ENCODE measurements around the gene DTD1. TPM values are rescaled to one million over a fixed set of nuclear protein-coding genes. Genes with fewer than 3 reads are reported as not detected.

Gene DTD1
- total RNA-seq, 1 donor from 2014 or later: 5.6 TPM

DNA sequence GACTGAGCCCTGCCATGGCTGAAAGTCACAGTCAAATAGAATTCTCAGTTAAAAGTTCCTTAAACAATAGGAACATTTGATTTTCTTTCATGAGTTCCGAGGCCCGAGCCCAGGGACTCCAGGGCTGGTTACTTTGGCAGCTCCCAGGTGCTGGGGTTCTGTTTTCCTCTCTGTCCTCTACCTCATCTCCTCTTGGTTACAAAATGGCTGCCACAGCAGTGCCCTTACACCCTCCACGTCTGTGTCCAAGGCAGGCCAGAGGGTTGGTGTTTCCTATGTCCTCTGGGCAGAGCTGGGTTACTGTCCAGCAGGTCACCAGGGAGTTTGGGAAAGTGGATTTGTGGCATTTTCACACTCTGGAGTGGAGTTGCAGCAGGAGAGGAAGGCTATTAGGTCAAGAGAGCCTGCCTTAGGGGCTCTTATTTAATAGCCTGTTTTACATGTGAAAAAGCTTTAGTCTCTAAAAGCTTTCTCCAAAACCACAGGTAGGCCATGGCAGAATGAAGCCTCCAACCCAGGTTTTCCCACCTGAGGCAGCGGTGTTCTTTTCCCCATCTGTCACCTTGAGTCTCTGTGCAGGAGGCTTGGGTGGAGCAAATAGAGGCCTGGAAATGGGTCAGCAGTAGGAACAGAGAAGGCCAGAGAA is 111.0 kb downstream of the DTD1 start:
- DNase-seq (ENCODE audit: low spot score) (no peak), ATAC-seq (no peak)

DNA sequence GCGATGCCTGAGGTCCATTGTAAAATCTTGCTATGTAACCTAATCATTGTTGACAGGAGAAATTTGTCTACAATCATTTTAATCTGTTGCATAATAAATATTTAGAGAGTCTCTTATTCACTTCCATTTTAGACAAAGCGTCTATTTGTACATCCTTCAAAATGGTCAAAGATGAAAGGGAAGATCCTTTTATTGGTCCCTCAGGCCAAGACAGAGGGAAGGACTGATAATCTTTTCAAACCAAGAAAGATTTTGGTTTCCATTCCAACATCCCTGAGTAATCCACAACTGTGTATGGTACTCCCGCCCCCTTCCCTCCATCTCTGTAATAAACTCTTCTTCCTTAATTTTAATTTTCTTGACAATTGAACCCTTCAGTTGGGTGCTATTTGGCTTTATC is 114.1 kb downstream of the DTD1 start:
- ATAC-seq: no peak

DNA sequence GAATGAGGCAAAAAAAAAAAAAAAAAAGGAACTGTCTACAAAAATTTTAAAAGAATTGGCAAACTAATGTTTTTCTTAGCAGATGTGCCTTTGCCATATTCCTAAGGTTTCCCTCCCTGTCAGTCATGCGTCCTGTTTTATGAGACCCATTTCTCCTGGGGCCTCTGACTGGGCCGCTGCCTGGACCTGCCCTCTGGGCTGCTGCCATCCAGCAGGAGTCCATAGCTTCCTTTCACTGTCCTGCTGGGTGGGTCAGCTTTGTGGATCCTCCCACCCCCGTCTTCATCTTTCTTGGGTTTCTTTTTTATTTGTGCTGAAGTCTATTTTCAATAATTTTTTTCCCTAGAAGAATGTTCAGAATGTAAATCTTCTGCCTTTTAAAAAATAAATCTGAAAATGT is 114.9 kb downstream of the DTD1 start:
- ATAC-seq (no peak), DNase-seq (ENCODE audit: low spot score) (no peak)

More for the DNA sequence above, 114.1 kb downstream of the DTD1 start:
- no peak for DNase-seq (ENCODE audit: low spot score)

DNA sequence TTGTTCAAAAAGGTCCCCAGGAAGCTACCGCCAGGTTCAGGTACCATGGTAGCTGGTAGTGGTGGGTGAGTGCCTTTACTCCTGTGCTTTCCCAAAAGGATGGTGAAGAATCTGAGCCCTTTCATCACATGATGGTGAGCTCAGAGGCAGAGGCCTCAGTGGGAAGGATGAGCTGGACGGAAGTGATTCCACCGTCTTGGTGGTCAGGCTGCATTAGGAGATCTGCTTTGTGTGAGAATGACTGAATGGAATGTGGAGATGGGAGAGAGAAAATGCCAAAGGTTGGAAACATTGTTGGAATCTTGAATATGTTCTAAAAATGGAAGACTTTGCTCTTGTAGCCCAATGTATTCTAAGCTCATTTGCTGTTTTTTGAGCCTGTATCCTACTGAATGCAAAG is 117.6 kb downstream of the DTD1 start:
- no peak for ATAC-seq
- no peak for DNase-seq (ENCODE audit: low spot score)

DNA sequence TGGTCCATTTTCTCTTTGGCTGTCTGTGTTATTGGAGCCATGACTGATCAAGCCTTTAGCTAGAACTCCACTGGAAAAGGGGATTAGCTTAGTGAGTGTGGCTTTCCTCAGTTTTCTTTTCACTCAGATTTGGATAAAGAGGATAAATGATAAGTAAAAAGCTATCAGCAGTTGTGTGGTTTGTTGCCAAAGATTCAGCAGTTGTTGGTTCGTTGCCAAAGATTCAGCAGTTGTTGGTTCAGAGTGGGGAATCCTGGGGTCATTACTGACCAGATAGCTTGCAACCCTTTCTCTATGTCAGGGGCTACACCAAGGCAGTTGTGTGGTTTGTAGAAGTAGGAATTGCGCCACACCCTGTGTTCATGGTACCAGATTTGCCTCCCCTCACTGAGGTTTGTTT is 118.1 kb downstream of the DTD1 start:
- DNase-seq (ENCODE audit: low spot score): no peak
- no peak for ATAC-seq

DNA sequence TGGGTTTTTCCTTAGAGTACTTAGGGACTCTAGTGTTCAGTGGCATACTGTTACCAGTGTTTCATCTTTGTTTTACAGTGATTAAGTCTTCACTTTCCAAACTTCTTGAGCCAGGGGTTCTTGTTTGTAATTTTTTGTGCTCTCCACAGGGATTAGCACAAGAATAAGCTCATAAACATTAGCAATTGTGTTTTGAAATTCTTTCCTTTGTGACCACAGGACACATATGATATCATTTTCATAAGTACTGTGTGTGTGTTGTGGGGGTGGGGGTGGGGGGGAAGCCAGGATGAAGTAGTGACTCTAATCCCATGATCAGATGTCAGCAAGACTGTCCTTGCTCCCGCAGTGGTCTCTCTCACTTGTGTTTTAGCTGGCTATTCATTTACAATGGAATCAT is 124.3 kb downstream of the DTD1 start:
- DNase-seq (ENCODE audit: low spot score): no peak
- no peak for ATAC-seq

DNA sequence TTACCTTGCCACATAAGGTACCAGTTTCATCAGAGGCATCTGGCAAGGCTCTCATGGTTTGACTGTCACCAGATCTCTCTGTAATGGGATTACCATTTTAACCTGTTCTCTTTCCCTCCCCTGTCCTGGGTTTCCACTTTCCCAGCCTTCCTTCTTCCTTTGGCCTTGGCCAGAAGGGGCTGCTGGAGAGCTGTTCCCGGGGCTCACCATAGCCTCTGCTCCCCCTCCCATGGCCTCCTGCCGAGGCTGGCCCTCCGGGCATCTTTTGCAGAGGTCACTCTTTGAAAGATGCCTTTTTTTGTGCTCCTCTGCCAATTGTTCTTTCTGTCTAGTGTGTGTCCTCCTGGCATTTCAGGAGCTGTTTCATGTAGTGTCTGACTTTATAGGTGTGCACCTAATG is 125.0 kb downstream of the DTD1 start:
- no peak for DNase-seq (ENCODE audit: low spot score)
- no peak for ATAC-seq

DNA sequence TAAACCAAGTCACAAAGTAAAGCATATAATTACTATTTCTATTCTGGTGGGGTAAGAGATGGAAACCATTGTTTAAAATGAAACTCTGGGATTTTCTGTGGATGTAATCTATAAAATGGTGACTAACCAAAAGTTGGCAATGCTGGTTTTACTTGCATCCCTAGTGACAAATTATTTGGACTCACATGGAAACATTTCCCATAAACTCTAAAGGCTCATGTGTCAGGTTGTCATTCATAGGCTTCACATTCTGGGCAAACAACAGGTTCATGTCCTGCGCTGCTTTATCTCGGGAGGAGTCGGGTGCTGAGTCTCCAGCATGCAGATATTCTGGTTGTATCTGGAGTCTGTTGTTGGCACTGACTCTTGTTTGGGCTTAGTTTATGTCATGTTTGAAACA is 127.7 kb downstream of the DTD1 start:
- ATAC-seq (no peak), DNase-seq (ENCODE audit: low spot score) (no peak)

DNA sequence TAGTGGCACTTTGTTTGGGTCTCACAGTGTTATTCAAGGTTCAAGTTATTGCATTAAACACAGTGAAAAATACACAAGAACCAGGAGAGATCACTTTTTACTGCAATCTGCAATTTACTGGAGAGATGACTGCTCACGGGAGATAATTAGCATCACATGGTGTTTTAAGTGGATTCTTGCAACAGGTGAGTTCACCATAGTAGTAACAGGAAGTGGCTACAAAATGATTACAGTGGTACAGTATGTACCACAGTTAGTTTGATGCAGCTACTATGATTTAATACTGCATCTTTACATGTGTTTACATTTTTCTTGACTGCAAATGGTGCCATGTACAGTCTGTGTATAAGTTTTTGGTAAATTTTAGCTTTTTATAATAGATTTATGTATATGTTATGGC is 129.2 kb downstream of the DTD1 start:
- no peak for ATAC-seq
- DNase-seq (ENCODE audit: low spot score): no peak

DNA sequence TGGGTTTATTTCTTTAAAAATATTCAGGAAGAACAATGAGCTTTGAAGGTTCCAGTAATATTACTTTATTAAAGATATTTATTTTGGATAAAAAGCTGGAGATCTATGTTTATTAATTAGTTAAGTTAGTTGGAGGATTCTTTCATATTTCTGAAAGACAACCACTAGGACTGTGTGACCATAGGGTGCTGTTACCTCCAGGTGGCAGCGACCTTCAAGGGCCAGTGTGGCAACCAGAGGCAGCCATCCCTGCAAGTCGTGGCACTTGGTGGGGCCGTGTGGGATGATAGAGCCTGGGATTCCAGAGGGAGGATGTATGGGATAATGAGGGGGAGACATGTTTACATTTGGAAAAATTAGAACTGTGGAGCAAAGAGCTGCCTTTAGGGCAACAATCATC is 130.3 kb downstream of the DTD1 start:
- no peak for ATAC-seq

DNA sequence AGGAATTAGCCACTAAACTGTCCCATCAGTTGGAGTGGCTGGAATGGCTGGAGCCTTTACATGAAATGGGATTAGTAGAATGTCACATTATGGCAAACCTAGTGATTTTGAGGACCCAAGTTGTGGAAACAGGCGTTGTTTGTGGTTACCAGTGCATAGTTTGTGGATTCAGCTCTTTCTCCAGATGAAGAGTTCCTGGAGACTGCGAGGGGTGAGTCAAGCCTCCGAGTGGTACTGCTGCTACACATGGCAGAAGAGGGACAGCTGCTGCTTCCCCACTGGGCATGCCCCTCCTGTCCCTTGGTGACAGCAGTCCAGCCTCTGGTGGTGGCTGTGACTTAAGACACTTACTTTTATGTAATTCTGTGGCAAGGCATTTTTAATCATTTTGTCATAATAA is 131.6 kb downstream of the DTD1 start:
- no peak for DNase-seq (ENCODE audit: low spot score)
- ATAC-seq: no peak

More for the DNA sequence above, 130.3 kb downstream of the DTD1 start:
- no peak for DNase-seq (ENCODE audit: low spot score)

DNA sequence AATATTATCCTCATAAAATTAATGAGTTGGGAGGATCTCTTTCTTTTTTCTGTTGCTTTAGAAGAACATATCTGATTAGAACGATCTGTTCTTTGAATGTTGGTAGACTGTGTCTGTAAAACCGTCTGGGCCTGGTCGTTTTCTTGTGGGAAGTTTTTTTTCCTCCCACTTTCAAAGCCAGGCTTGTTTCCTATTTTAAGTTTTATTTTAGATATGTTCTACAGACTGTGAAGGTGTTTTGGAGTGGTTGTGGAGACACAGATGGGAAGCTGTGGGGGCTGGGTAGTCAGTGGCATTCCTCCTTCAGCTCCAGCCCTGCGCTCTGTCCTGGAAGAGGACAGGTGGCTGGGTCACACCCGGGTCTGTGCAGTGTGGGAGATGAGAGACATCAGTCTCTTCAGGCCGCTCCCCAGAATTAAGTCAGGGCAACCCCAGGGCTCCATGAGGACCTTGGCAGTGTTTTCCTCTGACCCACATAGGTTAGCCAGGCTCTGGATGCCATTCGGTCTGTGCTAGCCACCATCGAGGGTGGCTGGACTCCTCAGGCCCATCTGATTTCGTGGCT is 133.8 kb downstream of the DTD1 start:
- ATAC-seq (no peak), DNase-seq (ENCODE audit: low spot score) (no peak)

DNA sequence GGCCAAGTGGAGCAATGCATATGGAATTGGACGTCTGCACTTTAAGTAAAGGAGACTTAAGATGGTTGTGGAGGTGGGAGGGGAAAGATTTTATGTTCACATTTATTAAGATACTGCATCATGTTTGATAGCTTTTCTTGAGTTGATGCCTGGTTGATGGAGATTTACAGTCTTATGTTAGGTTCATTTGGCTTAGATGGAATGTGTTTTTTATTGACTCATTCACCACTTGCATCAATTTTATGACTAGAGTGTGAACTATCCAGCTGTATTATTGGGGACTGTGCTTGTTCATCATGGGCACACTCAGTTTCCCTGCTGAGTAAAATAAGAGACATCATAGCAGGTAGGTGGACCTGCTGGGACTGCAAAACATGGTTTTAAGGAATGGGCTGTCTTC is 134.5 kb downstream of the DTD1 start:
- no peak for DNase-seq (ENCODE audit: low spot score)
- no peak for ATAC-seq

DNA sequence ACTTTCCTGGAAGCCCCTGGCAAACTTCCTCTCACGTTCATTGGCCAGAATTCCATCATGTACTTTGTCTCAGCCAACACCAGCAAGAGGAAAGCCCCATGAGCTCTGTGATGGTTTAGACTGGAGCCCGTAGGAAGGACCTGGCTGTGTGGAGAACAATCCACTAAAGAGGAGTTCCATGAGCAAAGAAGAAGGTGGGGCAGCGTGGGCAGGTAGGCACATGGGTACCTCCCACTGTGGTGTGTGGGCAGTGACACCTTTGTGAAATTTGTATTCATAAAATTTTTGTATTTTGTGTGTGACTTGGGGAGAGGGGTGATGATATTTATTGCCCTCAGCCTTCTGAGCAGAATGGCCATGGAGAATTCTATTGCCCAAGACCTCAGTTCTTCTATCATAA is 136.2 kb downstream of the DTD1 start:
- ATAC-seq (no peak), DNase-seq (ENCODE audit: low spot score) (no peak)

DNA sequence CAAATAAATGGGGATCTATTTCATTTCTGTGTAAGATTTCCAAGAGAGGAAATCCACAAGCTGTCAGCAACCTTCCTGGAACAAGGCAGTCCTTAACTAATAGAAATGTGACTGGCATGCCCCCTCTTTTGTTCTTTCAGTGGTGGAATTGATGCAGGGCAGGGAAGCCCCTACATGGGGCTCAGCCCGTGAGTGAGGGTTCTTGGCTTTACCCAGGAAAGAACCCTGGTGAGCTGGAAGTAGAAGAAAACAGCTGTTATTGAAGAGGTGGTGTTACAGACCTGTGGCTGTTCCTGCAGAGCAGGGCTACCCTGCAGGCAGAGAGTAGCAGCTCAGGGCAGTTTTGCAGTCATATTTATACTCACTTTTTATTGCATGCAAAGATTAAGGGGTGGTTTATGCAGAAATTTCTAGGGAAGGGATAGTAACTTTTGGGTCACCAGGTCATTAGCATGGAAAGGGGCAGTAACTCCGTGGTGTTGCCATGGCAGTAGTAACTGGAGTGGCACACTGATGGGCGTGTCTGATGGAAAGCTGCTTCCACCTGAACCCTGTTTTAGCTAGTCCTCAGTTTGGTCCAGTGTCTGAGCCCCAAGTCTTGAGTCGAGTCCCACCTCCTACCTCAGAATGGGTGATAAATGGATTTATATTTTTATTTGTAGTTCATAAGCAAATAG is 137.1 kb downstream of the DTD1 start:
- DNase-seq (ENCODE audit: low spot score) (no peak), ATAC-seq (no peak)

DNA sequence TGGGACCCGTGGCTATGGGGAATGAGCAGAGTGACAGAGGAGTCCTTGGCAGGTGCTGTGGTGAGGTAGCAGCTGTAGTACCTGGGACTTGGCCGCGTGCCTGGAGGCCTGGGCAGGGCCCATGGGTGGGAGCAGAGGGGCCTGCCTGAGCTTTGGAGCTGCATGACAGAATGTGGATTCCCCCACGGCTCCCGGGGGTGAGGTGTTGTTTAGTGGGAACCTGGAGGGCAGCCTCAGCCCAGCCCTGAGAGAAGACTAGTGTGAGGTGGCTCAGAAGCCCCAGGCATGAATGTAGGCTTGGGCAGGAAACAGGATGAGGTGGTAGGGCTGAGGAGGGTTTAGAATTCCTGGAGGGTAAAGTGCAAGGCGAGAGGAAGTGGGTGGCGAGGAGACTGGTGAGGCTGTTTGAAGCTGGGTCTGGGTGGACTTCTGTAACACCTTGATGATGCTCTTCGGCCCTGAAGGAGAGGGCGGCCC is 139.2 kb downstream of the DTD1 start:
- ATAC-seq: no peak

DNA sequence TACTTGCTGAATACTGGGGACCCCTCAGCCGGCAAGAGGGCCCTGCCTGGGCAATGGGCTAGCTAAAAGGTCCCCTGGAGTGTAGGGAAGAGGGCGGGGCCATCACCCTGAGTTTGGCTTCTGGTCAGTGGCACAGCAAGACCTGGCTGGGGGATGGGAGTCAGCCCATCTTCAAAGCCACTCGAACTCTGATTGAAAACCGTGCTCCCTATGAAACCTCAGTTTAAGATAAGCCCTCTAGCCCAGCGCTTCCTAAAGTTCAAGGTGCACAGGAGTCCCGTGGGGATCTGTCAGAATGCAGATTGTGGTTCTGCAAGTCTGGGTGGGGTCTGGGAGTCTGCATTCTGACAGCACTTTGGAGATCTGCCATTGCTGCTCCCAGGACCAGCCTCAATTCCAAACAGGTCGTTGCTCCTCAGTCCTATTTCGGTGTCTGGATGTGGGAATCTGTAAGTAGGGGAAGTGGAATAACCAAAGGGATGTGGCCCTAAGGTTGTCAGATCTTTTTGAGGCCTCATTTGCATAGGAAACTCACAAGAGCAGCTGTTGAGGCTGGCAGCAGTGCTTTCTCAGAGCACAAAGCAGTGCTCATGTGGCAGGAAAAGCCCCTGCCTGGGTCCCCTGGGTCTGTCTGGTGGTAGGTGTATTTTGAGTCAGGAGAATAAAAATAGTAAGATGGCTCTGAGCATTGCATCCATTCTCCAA is 140.5 kb downstream of the DTD1 start:
- DNase-seq (ENCODE audit: low spot score) (no peak), ATAC-seq (no peak)

More for the DNA sequence above, 139.2 kb downstream of the DTD1 start:
- no peak for DNase-seq (ENCODE audit: low spot score)

DNA sequence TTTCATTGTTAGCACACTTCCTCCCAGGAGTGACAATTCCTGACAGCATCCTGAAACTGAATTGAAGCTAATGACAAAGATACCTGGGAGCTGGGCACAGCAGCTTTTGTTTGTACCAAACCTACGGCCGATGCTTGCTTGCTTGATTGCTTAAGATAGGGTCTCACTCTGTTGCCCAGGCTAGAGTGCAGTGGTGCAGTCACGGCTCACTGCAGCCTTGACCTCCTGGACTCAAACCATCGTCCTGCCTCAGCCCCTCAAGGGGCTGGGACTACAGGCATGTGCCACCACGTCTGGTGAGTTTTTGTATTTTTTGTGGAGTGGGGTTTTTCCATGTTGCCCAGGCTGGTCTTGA is 141.0 kb downstream of the DTD1 start:
- DNase-seq (ENCODE audit: low spot score) (no peak), ATAC-seq (no peak)

DNA sequence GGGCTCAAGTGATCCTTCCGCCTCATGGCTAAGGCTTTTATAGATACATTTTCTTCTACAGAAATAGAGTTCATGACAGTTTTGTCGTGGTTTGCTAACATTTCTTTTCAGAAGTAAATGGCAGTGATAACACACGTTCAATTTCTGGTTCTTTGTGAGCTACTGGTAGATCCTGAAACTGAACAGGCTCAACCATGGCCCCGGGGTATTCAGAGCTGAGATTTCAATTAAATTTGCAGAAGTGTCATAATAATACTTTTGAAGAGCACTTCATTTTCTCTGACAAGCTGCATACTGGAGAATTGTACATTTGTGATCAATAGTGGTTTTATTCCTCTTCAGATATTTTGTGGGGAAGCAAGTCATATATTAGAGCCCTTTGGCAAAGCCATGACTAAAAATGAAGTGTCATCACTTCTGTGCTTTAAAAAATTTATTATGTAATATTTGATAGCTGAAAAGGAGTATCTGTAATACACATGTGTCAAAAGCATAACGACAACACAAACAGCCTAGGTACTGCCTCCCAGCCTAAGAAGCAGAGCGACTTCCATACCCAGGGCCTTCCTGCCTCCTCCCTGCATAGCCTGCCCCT is 141.5 kb downstream of the DTD1 start:
- no peak for DNase-seq (ENCODE audit: low spot score)
- no peak for ATAC-seq

DNA sequence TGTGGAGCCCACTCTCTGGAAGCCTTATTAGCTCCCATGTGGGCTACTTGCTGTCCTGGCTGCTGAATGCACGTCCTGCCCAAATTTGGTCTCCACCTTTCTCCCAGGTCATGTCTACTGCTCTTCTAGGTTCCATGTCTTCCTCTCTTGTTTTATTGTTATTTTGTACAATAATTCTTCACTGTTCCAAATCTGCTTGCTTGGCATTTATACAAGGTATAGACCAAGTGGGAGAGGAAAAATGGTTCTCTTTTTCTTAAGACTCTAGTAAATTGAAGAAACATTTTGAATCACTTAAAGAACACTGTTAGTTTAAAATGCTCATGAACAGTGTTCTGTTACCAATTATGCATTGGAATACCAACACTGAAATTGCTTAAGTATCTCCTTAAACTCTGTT is 144.1 kb downstream of the DTD1 start:
- no peak for ATAC-seq

DNA sequence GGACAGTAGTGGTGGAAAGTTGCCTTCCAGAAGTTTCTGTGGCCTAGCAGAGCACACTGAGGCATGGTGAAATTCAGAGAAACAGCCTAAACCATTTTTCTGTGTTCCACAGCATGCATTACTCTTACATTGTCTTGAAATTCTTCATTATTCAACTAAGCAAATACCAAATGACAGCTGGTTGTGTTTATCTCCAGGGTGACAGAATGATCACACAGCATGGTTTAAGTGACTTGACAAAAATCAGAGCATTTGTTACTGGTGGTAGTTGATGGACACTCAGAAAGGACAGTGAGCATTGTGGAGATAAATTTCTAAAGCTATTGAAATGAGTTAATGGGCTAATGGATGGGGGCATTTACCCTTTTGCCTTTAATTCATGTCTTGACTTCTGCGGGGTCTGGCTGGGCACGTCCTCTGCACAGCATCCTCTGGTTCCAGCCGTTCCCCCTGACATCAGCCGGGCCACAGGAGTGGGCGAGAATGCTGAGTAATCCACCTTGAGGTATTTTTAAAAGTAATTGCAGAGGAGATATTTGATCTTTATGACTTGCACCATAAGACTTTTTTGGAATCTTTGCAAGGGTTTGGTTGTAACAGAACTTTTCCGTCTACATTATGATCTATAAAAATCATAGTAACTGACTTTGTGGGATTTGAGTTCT is 146.8 kb downstream of the DTD1 start:
- no peak for DNase-seq (ENCODE audit: low spot score)

More for the DNA sequence above, 144.1 kb downstream of the DTD1 start:
- no peak for DNase-seq (ENCODE audit: low spot score)

More for the DNA sequence above, 146.8 kb downstream of the DTD1 start:
- no peak for ATAC-seq
